Right atrium auricular region (tissue), 2 donors: ENCODE results near the gene PPP2R2C. TPM values are rescaled to one million over a fixed set of nuclear protein-coding genes. Genes with fewer than 3 reads are reported as not detected.

ENCODE experiments used
- DNase-seq: peaks from one replicate; pipeline ENCODE4 v3.0.0-alpha.2; 2019; ENCODE audit warnings: low spot score
- H3K27ac ChIP-seq, 2 donors: fragments of 200-600 bp; sonication (generic); 1 replicate in 1 of 2; 2 replicates in 1 of 2; pipeline ENCODE4 v1.5.1; 2016 to 2019
- H3K27me3 ChIP-seq, 2 donors: fragments of 200-600 bp; sonication (generic); one replicate each; pipeline versions ENCODE4 v1.5.1 to v1.6.0; 2017 to 2019
- H3K36me3 ChIP-seq: fragments of 200-600 bp; sonication (generic); one replicate; pipeline ENCODE4 v1.5.1; 2016
- H3K4me1 ChIP-seq, 2 donors: fragments of 200-600 bp; sonication (generic); one replicate each; pipeline versions ENCODE4 v1.5.1 to v1.6.0; 2017 to 2019
- H3K4me3 ChIP-seq, 2 donors: fragments of 200-600 bp; sonication (generic); 1 replicate in 1 of 2; 2 replicates in 1 of 2; pipeline ENCODE4 v1.5.1; 2017 to 2019; ENCODE audit warnings: mild to moderate bottlenecking in 1 of 2, moderate library complexity in 1 of 2
- H3K9me3 ChIP-seq, 2 donors: fragments of 200-600 bp; sonication (generic); one replicate each; pipeline ENCODE4 v1.5.1; 2019
- CTCF ChIP-seq, 2 donors: fragments of 200-600 bp; sonication (generic); IDR thresholded peaks; one replicate each; pipeline ENCODE4 v1.5.1; 2019; ENCODE audit warnings: antibody characterized with exemption in 2 of 2
- total RNA-seq, 2 donors: library from RNA; depleted of rRNA; stranded (reverse); fragments of >200 nt; gene quantifications; one replicate each; pipeline ENCODE4 v1.1.0, GENCODE V29; 2016

Gene PPP2R2C
- total RNA-seq, 2 donors from 2014 or later, result 4.6 to 5.7 TPM

- H3K4me3 ChIP-seq, result no peak overlapping the region
- H3K9me3 ChIP-seq, result no peaks in the 10 kb centered on the region
- H3K4me1 ChIP-seq, result no peaks in the 10 kb centered on the region
- no peak overlapping the region for H3K27ac ChIP-seq
- no peak for DNase-seq
- TF ChIP-seq CTCF (IDR thresholded peaks at IDR 0.05), result no peak
- H3K27me3 ChIP-seq, result no peaks in the 10 kb centered on the region
- no peaks in the 10 kb centered on the region for H3K36me3 ChIP-seq
These were observed 19.3 kb downstream of the PPP2R2C start for GRCh38 chr4:6452897-6453687.

- Histone ChIP-seq H3K27ac (no peak overlapping the region), H3K27me3 (no peaks in the 10 kb centered on the region), H3K4me1 (peaks cover 0 to 3% of the 10 kb centered on the region in 2 donors), H3K9me3 (no peaks in the 10 kb centered on the region), H3K36me3 (no peaks in the 10 kb centered on the region), H3K4me3 (no peak overlapping the region)
- no peak for TF ChIP-seq CTCF (IDR thresholded peaks at IDR 0.05)
- DNase-seq, result no peak
These were observed 20.1 kb downstream of the PPP2R2C start for GRCh38 chr4:6452116-6452896.

- H3K9me3 ChIP-seq, result no peaks in the 10 kb centered on the region
- no peak for DNase-seq
- no peak overlapping the region for H3K27ac ChIP-seq
- no peak for TF ChIP-seq CTCF (IDR thresholded peaks at IDR 0.05)
- peaks cover 0 to 13% of the 10 kb centered on the region in 2 donors for H3K4me1 ChIP-seq
- H3K4me3 ChIP-seq, result no peak overlapping the region
- no peaks in the 10 kb centered on the region for H3K36me3 ChIP-seq
- no peaks in the 10 kb centered on the region for H3K27me3 ChIP-seq
These were observed 21.1 kb downstream of the PPP2R2C start for GRCh38 chr4:6451309-6451708.

- TF ChIP-seq CTCF (IDR thresholded peaks at IDR 0.05), result no peak
- Histone ChIP-seq H3K27ac (no peak overlapping the region), H3K4me3 (no peak overlapping the region), H3K4me1 (peaks cover 0 to 15% of the 10 kb centered on the region in 2 donors), H3K9me3 (no peaks in the 10 kb centered on the region), H3K27me3 (no peaks in the 10 kb centered on the region), H3K36me3 (no peaks in the 10 kb centered on the region)
- DNase-seq, result no peak
These were observed 21.7 kb downstream of the PPP2R2C start for GRCh38 chr4:6450709-6451108.

- no peaks in the 10 kb centered on the region for H3K9me3 ChIP-seq
- no peak overlapping the region for H3K27ac ChIP-seq
- H3K4me1 ChIP-seq, result peaks cover 0 to 15% of the 10 kb centered on the region in 2 donors
- H3K36me3 ChIP-seq, result no peaks in the 10 kb centered on the region
- TF ChIP-seq CTCF (IDR thresholded peaks at IDR 0.05), result no peak
- no peak overlapping the region for H3K4me3 ChIP-seq
- H3K27me3 ChIP-seq, result no peaks in the 10 kb centered on the region
- no peak for DNase-seq
These were observed 22.6 kb downstream of the PPP2R2C start for GRCh38 chr4:6449746-6450369.
